SU-DHL-6 (cell line): ENCODE measurements around the gene NTN3.

ENCODE experiments used
- CTCF ChIP-seq: fragments of 200-600 bp; sonication (generic); IDR thresholded peaks from one replicate; pipeline ENCODE4 v1.5.1; 2017; ENCODE audit warnings: antibody characterized with exemption, mild to moderate bottlenecking, low read length, moderate library complexity; ENCODE audit not compliant: insufficient read depth, poor library complexity, severe bottlenecking
- EZH2phosphoT487 ChIP-seq: fragments of 200-600 bp; sonication (generic), shearing (Covaris generic); conservative IDR thresholded peaks from 2 replicates; pipeline ENCODE4 v1.6.1; 2018; ENCODE audit warnings: mild to moderate bottlenecking, antibody characterized with exemption, low read length, moderate library complexity, mixed read lengths

- TF ChIP-seq EZH2phosphoT487 (no peak), CTCF (no peak)
Measured at GRCh38 chr16:2452650-2453049, 18.4 kb upstream of the NTN3 start.
